GM23338 (cell line): ENCODE measurements around the gene SYT2. TPM values are rescaled to one million over a fixed set of nuclear protein-coding genes. Genes with fewer than 3 reads are reported as not detected.

ENCODE experiments used
- ATAC-seq: fragments of 200-7000 bp; cut with Tn5 transposase; 3 replicates; pipeline ENCODE4 v1.9.1; 2020
- DNase-seq: peaks from one replicate; pipeline ENCODE4 v3.0.0-alpha.2; 2015; ENCODE audit warnings: low spot score
- H2AFZ ChIP-seq: fragments of 200-600 bp; sonication (generic); 2 replicates; pipeline ENCODE4 v1.8.0; 2016; ENCODE audit warnings: antibody characterized with exemption, mild to moderate bottlenecking, moderate library complexity
- H3F3A ChIP-seq: fragments of 200-600 bp; sonication (generic); replicated peaks from 2 replicates; pipeline ENCODE4 v1.8.0; 2017; ENCODE audit warnings: antibody characterized with exemption, mixed run types, low read depth
- H3K27ac ChIP-seq: fragments of 200-600 bp; sonication (generic); 2 replicates; pipeline ENCODE4 v1.6.1; 2016; ENCODE audit warnings: low read depth
- H3K27me3 ChIP-seq: fragments of 200-600 bp; sonication (generic); 2 replicates; pipeline ENCODE4 v1.8.0; 2016; ENCODE audit warnings: mild to moderate bottlenecking, mixed run types, moderate library complexity; ENCODE audit not compliant: insufficient read depth
- H3K36me3 ChIP-seq: fragments of 200-600 bp; sonication (generic); 2 replicates; pipeline ENCODE4 v1.8.0; 2016; ENCODE audit warnings: mild to moderate bottlenecking; ENCODE audit not compliant: insufficient read depth
- H3K4me1 ChIP-seq: fragments of 200-600 bp; sonication (generic); 2 replicates; pipeline ENCODE4 v1.8.0; 2016; ENCODE audit warnings: mild to moderate bottlenecking, moderate library complexity; ENCODE audit not compliant: insufficient read depth
- H3K4me2 ChIP-seq: fragments of 200-600 bp; sonication (generic); 2 replicates; pipeline ENCODE4 v1.7.1; 2017; ENCODE audit warnings: mixed run types
- H3K4me3 ChIP-seq: fragments of 200-600 bp; sonication (generic); 2 replicates; pipeline ENCODE4 v1.6.1; 2016; ENCODE audit warnings: mixed run types
- H3K79me2 ChIP-seq: fragments of 200-600 bp; sonication (generic); replicated peaks from 2 replicates; pipeline ENCODE4 v1.8.0; 2017; ENCODE audit warnings: mild to moderate bottlenecking; ENCODE audit not compliant: insufficient read depth
- H3K9me2 ChIP-seq: fragments of 200-600 bp; sonication (generic); 2 replicates; pipeline ENCODE4 v1.8.0; 2017; ENCODE audit not compliant: insufficient read depth
- H4K20me1 ChIP-seq: fragments of 200-600 bp; sonication (generic); replicated peaks from 2 replicates; pipeline ENCODE4 v1.8.0; 2017; ENCODE audit warnings: mild to moderate bottlenecking; ENCODE audit not compliant: insufficient read depth
- H3K27ac Mint-ChIP-seq: 2 replicates; pipeline ENCODE4 v1.8.0; 2020; ENCODE audit warnings: inconsistent platforms, mild to moderate bottlenecking, moderate library complexity, mixed read lengths
- H3K27me3 Mint-ChIP-seq: 3 replicates; pipeline ENCODE4 v1.8.0; 2022; ENCODE audit warnings: low read depth, mild to moderate bottlenecking, moderate library complexity, mixed read lengths, inconsistent platforms; ENCODE audit not compliant: insufficient read depth, poor library complexity
- H3K36me3 Mint-ChIP-seq: 3 replicates; pipeline ENCODE4 v1.8.0; 2021; ENCODE audit warnings: low read depth, mild to moderate bottlenecking, inconsistent platforms, moderate library complexity, mixed read lengths
- H3K4me1 Mint-ChIP-seq: 3 replicates; pipeline ENCODE4 v1.8.0; 2020; ENCODE audit warnings: mild to moderate bottlenecking, inconsistent platforms, mixed read lengths
- H3K4me3 Mint-ChIP-seq: 3 replicates; pipeline ENCODE4 v1.8.0; 2021; ENCODE audit warnings: moderate library complexity, mild to moderate bottlenecking, inconsistent platforms, mixed read lengths
- H3K9me3 Mint-ChIP-seq: 3 replicates; pipeline ENCODE4 v1.8.0; 2020; ENCODE audit warnings: moderate library complexity, mild to moderate bottlenecking, inconsistent platforms, mixed read lengths
- CREB1 ChIP-seq: fragments of 250-450 bp; sonication (Bioruptor Pico); IDR thresholded peaks from 2 replicates; pipeline ENCODE4 v1.5.0; 2020; ENCODE audit warnings: low read depth, mild to moderate bottlenecking, moderate library complexity
- EZH2 ChIP-seq: fragments of 200-600 bp; sonication (generic); IDR thresholded peaks from one replicate; pipeline ENCODE4 v1.8.0; 2017; ENCODE audit warnings: antibody characterized with exemption, mild to moderate bottlenecking, low read depth; ENCODE audit not compliant: unreplicated experiment
- EZH2phosphoT487 ChIP-seq: fragments of 200-600 bp; sonication (generic); IDR thresholded peaks from one replicate; pipeline ENCODE4 v1.8.1; 2018; ENCODE audit warnings: antibody characterized with exemption; ENCODE audit not compliant: unreplicated experiment
- JUNB ChIP-seq: IDR thresholded peaks from one replicate; pipeline ENCODE4 v1.6.1; 2016; ENCODE audit warnings: antibody characterized with exemption; ENCODE audit not compliant: unreplicated experiment
- NANOG ChIP-seq: IDR thresholded peaks from 2 replicates; pipeline ENCODE4 v1.6.1; 2016; ENCODE audit warnings: antibody characterized with exemption, borderline replicate concordance
- POLR2AphosphoS5 ChIP-seq: IDR thresholded peaks from 2 replicates; pipeline ENCODE4 v1.6.1; 2016; ENCODE audit warnings: antibody characterized with exemption, low read depth
- STAT1 ChIP-seq: IDR thresholded peaks from one replicate; pipeline ENCODE4 v1.6.1; 2016; ENCODE audit warnings: antibody characterized with exemption; ENCODE audit not compliant: unreplicated experiment
- ZNF114 ChIP-seq: fragments of 250-450 bp; sonication (Bioruptor Pico); IDR thresholded peaks from 2 replicates; pipeline ENCODE4 v1.5.0; 2020; ENCODE audit warnings: mild to moderate bottlenecking, moderate library complexity
- ZNF331 ChIP-seq: fragments of 250-450 bp; sonication (Bioruptor Pico); IDR thresholded peaks from 2 replicates; pipeline ENCODE4 v1.5.0; 2020; ENCODE audit warnings: low read depth, mild to moderate bottlenecking, moderate library complexity
- polyA plus RNA-seq: library from polyadenylated mRNA; unstranded; fragments of >200 nt; fragmentation: Nextera tagmentation; extraction: Ambion mirVana; gene quantifications from 2 replicates; pipeline ENCODE4 v1.2.1, GENCODE V29; 2016
- total RNA-seq: library from RNA; depleted of rRNA; stranded (reverse); fragments of >200 nt; shearing (Covaris generic); gene quantifications from 2 replicates; pipeline ENCODE4 v1.2.3, GENCODE V29; 2014
- TF ChIP-seq, protein P1 (sequence below): fragments of 250-450 bp; sonication (Bioruptor Pico); IDR thresholded peaks from 2 replicates; pipeline ENCODE4 v1.5.0; 2020; ENCODE audit warnings: mild to moderate bottlenecking, moderate library complexity
- TF ChIP-seq, protein P2 (sequence below), 2 experiments: fragments of 200-600 bp in 1 of 2; sonication (generic) in 1 of 2; conservative IDR thresholded peaks; 2 replicates each; pipeline versions ENCODE4 v1.5.1 to v1.6.1; 2016 to 2017; ENCODE audit warnings: antibody characterized with exemption in 2 of 2, low read depth in 2 of 2, mild to moderate bottlenecking in 2 of 2, moderate library complexity in 1 of 2
- TF ChIP-seq, protein P3 (sequence below): IDR thresholded peaks from one replicate; pipeline ENCODE4 v1.6.1; 2018; ENCODE audit warnings: antibody characterized with exemption; ENCODE audit not compliant: unreplicated experiment
- TF ChIP-seq, protein P4 (sequence below): IDR thresholded peaks from 2 replicates; pipeline ENCODE4 v1.6.1; 2016; ENCODE audit warnings: antibody characterized with exemption

The SYT2 gene
- total and polyA plus RNA-seq, 2 experiments from 2014 or later, result 2.4 to 12.5 TPM

DNA sequence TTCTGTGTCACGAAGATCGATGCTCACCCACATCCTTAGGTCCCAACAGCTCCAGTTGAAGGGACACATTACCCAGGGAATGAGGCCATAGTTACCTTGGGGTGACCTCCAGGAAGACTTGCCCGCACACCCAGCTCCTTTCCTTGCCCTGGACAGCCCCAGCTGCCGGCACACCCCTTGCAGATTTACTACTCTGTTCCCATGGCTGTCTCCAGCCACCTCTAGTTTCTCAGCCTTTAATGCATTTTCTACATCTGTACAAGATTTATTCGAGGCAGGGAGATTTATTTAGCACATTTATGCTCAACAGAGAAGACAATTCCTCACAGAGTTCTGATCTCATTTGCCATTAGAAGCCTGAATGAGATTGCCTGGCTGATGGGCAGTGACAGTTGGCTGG, 36.7 kb downstream of the SYT2 start:
- Histone ChIP-seq H3K79me2 (no peaks in the 10 kb centered on the region), H3K4me3 (no peak overlapping the region), H3K27ac (no peak overlapping the region), H3K4me2 (no peak overlapping the region), H3K9me2 (no peaks in the 10 kb centered on the region), H3K36me3 (peaks cover 9% of the 10 kb centered on the region; the same call in 1 of the 2 replicates), H2AFZ (no peak overlapping the region), H3K27me3 (no peaks in the 10 kb centered on the region), H3F3A (0 out of 2 replicates have a peak, but pooled peaks cover 3% of the 10 kb centered on the region), H3K4me1 (no peaks in the 10 kb centered on the region), H4K20me1 (no peaks in the 10 kb centered on the region; the same call in 1 of the 2 replicates)
- DNase-seq (no peak), ATAC-seq (no peak)
- Mint-ChIP-seq H3K27ac (no peak overlapping the region), H3K4me1 (peaks cover 1% of the 10 kb centered on the region; the same call in 2 of the 3 replicates), H3K36me3 (peaks cover 18% of the 10 kb centered on the region), H3K27me3 (peaks cover 1% of the 10 kb centered on the region), H3K9me3 (peaks cover 13% of the 10 kb centered on the region), H3K4me3 (no peak overlapping the region)
- TF ChIP-seq, protein P1, sequence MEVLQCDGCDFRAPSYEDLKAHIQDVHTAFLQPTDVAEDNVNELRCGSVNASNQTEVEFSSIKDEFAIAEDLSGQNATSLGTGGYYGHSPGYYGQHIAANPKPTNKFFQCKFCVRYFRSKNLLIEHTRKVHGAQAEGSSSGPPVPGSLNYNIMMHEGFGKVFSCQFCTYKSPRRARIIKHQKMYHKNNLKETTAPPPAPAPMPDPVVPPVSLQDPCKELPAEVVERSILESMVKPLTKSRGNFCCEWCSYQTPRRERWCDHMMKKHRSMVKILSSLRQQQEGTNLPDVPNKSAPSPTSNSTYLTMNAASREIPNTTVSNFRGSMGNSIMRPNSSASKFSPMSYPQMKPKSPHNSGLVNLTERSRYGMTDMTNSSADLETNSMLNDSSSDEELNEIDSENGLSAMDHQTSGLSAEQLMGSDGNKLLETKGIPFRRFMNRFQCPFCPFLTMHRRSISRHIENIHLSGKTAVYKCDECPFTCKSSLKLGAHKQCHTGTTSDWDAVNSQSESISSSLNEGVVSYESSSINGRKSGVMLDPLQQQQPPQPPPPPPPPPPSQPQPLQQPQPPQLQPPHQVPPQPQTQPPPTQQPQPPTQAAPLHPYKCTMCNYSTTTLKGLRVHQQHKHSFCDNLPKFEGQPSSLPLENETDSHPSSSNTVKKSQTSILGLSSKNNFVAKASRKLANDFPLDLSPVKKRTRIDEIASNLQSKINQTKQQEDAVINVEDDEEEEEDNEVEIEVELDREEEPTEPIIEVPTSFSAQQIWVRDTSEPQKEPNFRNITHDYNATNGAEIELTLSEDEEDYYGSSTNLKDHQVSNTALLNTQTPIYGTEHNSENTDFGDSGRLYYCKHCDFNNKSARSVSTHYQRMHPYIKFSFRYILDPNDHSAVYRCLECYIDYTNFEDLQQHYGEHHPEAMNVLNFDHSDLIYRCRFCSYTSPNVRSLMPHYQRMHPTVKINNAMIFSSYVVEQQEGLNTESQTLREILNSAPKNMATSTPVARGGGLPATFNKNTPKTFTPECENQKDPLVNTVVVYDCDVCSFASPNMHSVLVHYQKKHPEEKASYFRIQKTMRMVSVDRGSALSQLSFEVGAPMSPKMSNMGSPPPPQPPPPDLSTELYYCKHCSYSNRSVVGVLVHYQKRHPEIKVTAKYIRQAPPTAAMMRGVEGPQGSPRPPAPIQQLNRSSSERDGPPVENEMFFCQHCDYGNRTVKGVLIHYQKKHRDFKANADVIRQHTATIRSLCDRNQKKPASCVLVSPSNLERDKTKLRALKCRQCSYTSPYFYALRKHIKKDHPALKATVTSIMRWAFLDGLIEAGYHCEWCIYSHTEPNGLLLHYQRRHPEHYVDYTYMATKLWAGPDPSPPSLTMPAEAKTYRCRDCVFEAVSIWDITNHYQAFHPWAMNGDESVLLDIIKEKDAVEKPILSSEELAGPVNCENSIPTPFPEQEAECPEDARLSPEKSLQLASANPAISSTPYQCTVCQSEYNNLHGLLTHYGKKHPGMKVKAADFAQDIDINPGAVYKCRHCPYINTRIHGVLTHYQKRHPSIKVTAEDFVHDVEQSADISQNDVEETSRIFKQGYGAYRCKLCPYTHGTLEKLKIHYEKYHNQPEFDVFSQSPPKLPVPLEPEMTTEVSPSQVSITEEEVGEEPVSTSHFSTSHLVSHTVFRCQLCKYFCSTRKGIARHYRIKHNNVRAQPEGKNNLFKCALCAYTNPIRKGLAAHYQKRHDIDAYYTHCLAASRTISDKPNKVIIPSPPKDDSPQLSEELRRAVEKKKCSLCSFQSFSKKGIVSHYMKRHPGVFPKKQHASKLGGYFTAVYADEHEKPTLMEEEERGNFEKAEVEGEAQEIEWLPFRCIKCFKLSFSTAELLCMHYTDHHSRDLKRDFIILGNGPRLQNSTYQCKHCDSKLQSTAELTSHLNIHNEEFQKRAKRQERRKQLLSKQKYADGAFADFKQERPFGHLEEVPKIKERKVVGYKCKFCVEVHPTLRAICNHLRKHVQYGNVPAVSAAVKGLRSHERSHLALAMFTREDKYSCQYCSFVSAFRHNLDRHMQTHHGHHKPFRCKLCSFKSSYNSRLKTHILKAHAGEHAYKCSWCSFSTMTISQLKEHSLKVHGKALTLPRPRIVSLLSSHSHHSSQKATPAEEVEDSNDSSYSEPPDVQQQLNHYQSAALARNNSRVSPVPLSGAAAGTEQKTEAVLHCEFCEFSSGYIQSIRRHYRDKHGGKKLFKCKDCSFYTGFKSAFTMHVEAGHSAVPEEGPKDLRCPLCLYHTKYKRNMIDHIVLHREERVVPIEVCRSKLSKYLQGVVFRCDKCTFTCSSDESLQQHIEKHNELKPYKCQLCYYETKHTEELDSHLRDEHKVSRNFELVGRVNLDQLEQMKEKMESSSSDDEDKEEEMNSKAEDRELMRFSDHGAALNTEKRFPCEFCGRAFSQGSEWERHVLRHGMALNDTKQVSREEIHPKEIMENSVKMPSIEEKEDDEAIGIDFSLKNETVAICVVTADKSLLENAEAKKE (CRISPR knock-in tag), result no peak
- TF ChIP-seq, protein P2, sequence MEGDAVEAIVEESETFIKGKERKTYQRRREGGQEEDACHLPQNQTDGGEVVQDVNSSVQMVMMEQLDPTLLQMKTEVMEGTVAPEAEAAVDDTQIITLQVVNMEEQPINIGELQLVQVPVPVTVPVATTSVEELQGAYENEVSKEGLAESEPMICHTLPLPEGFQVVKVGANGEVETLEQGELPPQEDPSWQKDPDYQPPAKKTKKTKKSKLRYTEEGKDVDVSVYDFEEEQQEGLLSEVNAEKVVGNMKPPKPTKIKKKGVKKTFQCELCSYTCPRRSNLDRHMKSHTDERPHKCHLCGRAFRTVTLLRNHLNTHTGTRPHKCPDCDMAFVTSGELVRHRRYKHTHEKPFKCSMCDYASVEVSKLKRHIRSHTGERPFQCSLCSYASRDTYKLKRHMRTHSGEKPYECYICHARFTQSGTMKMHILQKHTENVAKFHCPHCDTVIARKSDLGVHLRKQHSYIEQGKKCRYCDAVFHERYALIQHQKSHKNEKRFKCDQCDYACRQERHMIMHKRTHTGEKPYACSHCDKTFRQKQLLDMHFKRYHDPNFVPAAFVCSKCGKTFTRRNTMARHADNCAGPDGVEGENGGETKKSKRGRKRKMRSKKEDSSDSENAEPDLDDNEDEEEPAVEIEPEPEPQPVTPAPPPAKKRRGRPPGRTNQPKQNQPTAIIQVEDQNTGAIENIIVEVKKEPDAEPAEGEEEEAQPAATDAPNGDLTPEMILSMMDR (conservative IDR thresholded peaks at IDR 0.05; ENCODE audit: low read depth in 2 of 2), result no peak
- TF ChIP-seq, protein P3, sequence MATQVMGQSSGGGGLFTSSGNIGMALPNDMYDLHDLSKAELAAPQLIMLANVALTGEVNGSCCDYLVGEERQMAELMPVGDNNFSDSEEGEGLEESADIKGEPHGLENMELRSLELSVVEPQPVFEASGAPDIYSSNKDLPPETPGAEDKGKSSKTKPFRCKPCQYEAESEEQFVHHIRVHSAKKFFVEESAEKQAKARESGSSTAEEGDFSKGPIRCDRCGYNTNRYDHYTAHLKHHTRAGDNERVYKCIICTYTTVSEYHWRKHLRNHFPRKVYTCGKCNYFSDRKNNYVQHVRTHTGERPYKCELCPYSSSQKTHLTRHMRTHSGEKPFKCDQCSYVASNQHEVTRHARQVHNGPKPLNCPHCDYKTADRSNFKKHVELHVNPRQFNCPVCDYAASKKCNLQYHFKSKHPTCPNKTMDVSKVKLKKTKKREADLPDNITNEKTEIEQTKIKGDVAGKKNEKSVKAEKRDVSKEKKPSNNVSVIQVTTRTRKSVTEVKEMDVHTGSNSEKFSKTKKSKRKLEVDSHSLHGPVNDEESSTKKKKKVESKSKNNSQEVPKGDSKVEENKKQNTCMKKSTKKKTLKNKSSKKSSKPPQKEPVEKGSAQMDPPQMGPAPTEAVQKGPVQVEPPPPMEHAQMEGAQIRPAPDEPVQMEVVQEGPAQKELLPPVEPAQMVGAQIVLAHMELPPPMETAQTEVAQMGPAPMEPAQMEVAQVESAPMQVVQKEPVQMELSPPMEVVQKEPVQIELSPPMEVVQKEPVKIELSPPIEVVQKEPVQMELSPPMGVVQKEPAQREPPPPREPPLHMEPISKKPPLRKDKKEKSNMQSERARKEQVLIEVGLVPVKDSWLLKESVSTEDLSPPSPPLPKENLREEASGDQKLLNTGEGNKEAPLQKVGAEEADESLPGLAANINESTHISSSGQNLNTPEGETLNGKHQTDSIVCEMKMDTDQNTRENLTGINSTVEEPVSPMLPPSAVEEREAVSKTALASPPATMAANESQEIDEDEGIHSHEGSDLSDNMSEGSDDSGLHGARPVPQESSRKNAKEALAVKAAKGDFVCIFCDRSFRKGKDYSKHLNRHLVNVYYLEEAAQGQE, result no peak
- TF ChIP-seq STAT1 (no peak), CREB1 (CRISPR knock-in tag) (no peak), EZH2 (no peak), POLR2AphosphoS5 (no peak), NANOG (no peak), ZNF331 (CRISPR knock-in tag) (no peak), EZH2phosphoT487 (no peak), JUNB (no peak), ZNF114 (CRISPR knock-in tag) (no peak)
- TF ChIP-seq, protein P4, sequence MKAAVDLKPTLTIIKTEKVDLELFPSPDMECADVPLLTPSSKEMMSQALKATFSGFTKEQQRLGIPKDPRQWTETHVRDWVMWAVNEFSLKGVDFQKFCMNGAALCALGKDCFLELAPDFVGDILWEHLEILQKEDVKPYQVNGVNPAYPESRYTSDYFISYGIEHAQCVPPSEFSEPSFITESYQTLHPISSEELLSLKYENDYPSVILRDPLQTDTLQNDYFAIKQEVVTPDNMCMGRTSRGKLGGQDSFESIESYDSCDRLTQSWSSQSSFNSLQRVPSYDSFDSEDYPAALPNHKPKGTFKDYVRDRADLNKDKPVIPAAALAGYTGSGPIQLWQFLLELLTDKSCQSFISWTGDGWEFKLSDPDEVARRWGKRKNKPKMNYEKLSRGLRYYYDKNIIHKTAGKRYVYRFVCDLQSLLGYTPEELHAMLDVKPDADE, result no peak
